GM06990 (cell line): ENCODE results near the gene DNAH17.

Experiments used
- DNase-seq: peaks from one replicate; pipeline ENCODE4 v3.0.0-alpha.2; 2011; ENCODE audit not compliant: insufficient read length; ENCODE audit errors: extremely low read depth
- H3K27me3 ChIP-seq: replicated peaks from 2 replicates; pipeline ENCODE4 v1.6.0; 2011; ENCODE audit warnings: low read length; ENCODE audit not compliant: control insufficient read depth, insufficient read depth
- H3K36me3 ChIP-seq: 2 replicates; pipeline ENCODE4 v1.5.1; 2011; ENCODE audit warnings: low read length; ENCODE audit not compliant: control insufficient read depth, insufficient read depth
- H3K4me3 ChIP-seq: replicated peaks from 2 replicates; pipeline ENCODE4 v1.5.1; 2011; ENCODE audit warnings: low read depth, mild to moderate bottlenecking, control low read depth, low read length
- TF ChIP-seq, protein P1 (sequence below): IDR thresholded peaks from 2 replicates; pipeline ENCODE4 v1.5.1; 2011; ENCODE audit warnings: low read length, control low read depth, mild to moderate bottlenecking, inconsistent platforms; ENCODE audit not compliant: insufficient read depth, poor library complexity, severe bottlenecking

Gene DNAH17

DNA sequence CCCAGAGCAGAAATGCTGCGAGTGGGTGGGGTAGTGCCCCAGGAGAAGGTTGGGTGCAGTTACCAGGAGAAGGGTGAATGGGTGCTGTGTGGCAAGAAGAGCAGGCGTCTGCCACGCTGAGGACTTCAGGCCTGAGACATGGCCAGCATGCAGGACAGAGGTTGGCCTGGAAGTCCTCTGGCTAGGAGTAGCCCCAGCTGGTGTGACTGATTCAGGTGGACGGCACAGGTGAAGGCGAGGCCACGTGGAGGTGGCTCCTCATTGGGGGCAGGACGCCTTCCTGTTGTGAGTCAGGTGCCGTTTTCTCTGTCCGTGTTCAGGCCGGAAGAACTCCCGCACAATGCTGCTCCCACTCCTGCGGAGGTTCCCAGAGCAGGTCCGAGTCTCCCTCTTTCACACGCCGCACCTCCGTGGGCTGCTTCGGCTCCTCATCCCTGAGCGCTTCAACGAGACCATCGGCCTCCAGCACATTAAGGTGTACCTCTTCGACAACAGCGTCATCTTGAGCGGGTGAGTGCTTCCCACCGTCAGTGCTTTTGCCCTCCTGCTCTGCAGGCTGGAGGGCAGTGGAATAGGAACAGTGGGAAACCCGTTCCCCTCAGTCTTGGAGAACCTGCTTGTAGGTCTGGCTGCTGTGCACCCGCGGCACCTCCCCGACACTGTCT is 178.0 kb downstream of the DNAH17 start:
- DNase-seq: no peak
- Histone ChIP-seq H3K36me3 (peaks cover 41% of the 10 kb centered on the region), H3K4me3 (no peak overlapping the region), H3K27me3 (no peaks in the 10 kb centered on the region)
- TF ChIP-seq, protein P1, sequence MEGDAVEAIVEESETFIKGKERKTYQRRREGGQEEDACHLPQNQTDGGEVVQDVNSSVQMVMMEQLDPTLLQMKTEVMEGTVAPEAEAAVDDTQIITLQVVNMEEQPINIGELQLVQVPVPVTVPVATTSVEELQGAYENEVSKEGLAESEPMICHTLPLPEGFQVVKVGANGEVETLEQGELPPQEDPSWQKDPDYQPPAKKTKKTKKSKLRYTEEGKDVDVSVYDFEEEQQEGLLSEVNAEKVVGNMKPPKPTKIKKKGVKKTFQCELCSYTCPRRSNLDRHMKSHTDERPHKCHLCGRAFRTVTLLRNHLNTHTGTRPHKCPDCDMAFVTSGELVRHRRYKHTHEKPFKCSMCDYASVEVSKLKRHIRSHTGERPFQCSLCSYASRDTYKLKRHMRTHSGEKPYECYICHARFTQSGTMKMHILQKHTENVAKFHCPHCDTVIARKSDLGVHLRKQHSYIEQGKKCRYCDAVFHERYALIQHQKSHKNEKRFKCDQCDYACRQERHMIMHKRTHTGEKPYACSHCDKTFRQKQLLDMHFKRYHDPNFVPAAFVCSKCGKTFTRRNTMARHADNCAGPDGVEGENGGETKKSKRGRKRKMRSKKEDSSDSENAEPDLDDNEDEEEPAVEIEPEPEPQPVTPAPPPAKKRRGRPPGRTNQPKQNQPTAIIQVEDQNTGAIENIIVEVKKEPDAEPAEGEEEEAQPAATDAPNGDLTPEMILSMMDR: no peak

DNA sequence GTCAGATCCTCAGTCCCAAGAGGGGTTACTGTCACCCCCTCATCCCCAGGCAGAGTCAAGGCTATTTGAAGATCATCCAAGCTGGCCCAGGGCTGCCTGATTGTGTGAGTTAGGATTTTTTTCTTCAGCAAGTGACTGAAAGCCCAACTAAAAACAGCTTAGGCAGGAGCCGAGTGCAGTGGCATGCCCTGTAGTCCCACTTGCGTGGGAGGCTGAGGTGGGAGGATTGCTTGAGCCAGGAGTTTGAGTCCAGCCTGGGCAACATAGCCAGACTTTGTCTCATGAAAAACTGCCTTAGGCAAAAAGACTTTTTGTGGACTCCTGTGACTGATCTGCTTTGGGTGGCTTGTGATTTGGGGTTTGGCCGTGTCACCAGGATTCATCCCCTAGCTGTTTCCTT is 178.8 kb downstream of the DNAH17 start:
- no peak for DNase-seq
- H3K36me3 ChIP-seq: peaks cover 34% of the 10 kb centered on the region
- TF ChIP-seq, protein P1: no peak

DNA sequence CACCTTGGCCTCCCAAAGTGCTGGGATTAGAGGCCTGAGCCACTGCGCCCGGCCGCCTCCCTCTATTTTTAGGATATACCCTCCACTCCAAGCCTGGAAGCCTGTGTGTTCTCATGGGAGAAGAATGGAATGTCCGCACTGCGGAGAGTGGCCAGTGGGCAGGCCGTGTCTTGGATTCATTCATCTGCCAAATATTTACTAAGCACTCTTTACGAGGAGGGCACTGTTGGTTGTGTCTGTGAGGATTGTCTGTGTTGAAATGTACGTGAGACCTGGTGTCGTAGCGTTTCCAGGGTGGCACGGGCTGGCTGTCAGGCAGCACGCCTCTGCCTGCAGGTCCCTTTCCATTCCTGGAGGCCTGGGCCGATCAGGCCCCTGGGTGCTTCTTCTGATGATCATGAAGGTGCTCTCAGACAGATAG is 179.5 kb downstream of the DNAH17 start:
- DNase-seq: no peak
- Histone ChIP-seq H3K27me3 (no peaks in the 10 kb centered on the region), H3K36me3 (peaks cover 34% of the 10 kb centered on the region), H3K4me3 (no peak overlapping the region)
- TF ChIP-seq, protein P1: no peak

More for the DNA sequence above, 178.8 kb downstream of the DNAH17 start:
- Histone ChIP-seq H3K27me3 (no peaks in the 10 kb centered on the region), H3K4me3 (no peak overlapping the region)

DNA sequence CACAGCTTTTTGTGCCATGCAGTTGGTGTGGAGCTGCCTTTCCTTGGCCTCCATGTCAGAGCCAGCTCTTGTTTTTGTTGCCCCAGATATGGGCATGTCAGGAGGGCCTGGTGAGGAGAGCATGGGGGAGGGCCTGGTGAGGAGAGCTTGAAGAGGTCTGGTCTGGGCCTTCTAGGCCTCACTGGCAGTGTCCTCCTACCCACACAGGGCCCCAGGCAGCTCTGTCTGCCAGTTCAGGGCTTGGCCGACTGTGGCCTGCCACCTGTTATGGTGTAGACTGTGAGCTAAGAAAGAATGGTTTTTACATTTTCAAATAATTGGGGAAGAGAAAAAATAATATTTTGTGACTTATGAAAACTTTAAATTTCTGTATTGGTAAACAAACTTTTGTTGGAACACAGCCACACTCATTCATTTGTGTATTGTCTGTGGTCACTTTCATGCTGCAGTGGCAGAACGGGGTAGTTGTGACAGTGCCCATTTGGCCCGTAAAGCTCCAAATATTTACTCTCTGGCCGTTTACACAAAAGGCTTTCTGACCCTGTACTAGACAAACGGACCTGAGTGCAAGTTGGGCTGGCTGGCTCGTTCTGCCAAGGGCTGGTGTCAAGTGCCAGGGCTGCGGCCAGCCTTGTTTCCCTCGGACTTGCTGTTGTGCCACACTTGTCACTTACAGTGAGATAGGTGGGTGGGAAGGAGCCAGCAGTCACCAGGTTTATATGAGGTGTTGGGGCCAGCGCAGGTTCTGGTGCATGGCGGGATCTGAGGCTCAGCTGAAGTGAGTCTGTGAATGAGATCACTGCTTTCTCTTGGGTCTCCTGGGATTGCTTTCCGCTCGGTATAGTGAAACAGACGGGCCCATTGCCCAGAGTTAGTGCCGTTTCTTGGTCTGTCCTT is 180.5 kb downstream of the DNAH17 start:
- no peaks in the 10 kb centered on the region for H3K27me3 ChIP-seq
- no peak overlapping the region for H3K4me3 ChIP-seq
- TF ChIP-seq, protein P1: no peak
- no peak for DNase-seq
- peaks cover 34% of the 10 kb centered on the region for H3K36me3 ChIP-seq

DNA sequence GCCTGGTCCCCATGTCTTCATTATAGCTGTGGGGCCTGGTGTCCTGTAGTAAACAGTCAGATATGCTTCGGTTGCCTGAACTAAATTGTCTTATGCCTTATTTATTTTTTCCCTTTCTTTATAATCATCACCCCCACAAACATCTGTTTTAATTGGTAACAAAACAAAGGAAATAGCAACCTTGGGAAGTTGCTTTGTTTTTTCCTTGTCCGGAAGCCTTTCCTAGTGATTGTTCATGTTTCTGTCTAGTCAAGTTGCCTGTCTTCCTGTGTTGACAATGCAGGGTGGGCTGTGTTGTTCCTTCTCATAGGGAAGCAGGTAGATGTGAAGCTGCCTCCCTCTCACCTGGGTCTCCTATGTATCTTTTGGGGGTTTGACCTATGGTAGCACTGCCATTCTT is 182.0 kb downstream of the DNAH17 start:
- H3K27me3 ChIP-seq: no peaks in the 10 kb centered on the region
- no peak overlapping the region for H3K4me3 ChIP-seq
- TF ChIP-seq, protein P1: no peak
- peaks cover 25% of the 10 kb centered on the region for H3K36me3 ChIP-seq
- no peak for DNase-seq
